D721Med (cell line): ENCODE measurements around the gene HIRA.
"Not testable (repeated sequence)": the region's sequence is repeated elsewhere in the genome, so short reads cannot be mapped to it uniquely, and the experiment has no call there.

Experiments
- DNase-seq: peaks from one replicate; pipeline ENCODE4 v3.0.0; 2011; ENCODE audit warnings: low spot score; ENCODE audit not compliant: insufficient read length
- FAIRE-seq: peaks from 2 replicates; lab custom pipeline; 2011; peaks lifted over from hg19 to GRCh38; lab: Jason Lieb, UNC
- CTCF ChIP-seq: IDR thresholded peaks from 2 replicates; pipeline ENCODE4 v1.5.1; 2012; ENCODE audit warnings: mild to moderate bottlenecking, control low read depth; ENCODE audit not compliant: insufficient read depth; ENCODE audit errors: missing control alignments

HIRA gene

GRCh38 chr22:19447330-19448075 is 16.0 kb upstream of the HIRA start, which contains the start of gene C22orf39:
Gene C22orf39, minus strand, starts transcription at chr22:19447711. Its CDS starts 23 bp downstream, at chr22:19447688.
- TF ChIP-seq CTCF, result no peak
- FAIRE-seq (no peak), DNase-seq (peak; percentile 97)

- DNase-seq, result no peak
- no peak for TF ChIP-seq CTCF
- no peak for FAIRE-seq
These were observed 15.2 kb upstream of the HIRA start for GRCh38 chr22:19446603-19447329.

- not testable (repeated sequence) for DNase-seq, FAIRE-seq
These were observed 13.9 kb upstream of the HIRA start for GRCh38 chr22:19445279-19445982.

GRCh38 chr22:19443544-19444211 is 12.1 kb upstream of the HIRA start:
- FAIRE-seq, result no peak
- no peak for DNase-seq
- TF ChIP-seq CTCF, result no peak

- TF ChIP-seq CTCF, result no peak
- no peak for FAIRE-seq
- DNase-seq, result no peak
These were observed 10.6 kb upstream of the HIRA start for GRCh38 chr22:19442166-19442565.

- TF ChIP-seq CTCF, result no peak
- DNase-seq (no peak), FAIRE-seq (no peak)
These were observed 9.1 kb upstream of the HIRA start for GRCh38 chr22:19440411-19441195.
